Central memory CD4-positive, alpha-beta T cell (primary cell): Measurements from ENCODE around the gene NR2E3.

Experiments used
- DNase-seq: peaks from one replicate; pipeline ENCODE4 v3.0.0; 2022
- total RNA-seq, 3 experiments: gene quantifications; one replicate each; lab custom pipeline; 2026; lab: John Stamatoyannopoulos, UW

NR2E3 gene
- 0 to 0.04 (median 0) reads per million in 3 experiments for total RNA-seq

- no peak for DNase-seq
Measured at GRCh38 chr15:71810256-71811035, at the start of gene NR2E3. TSS of gene NR2E3 (plus strand) at chr15:71810554. CDS start at chr15:71810744, 190 bp downstream.

- no peak for DNase-seq
Measured at GRCh38 chr15:71760852-71761251, 49.5 kb upstream of the NR2E3 start.

- no peak for DNase-seq
Measured at GRCh38 chr15:71761649-71762048, 48.7 kb upstream of the NR2E3 start.

GRCh38 chr15:71768184-71768583 is 42.2 kb upstream of the NR2E3 start:
- DNase-seq = no peak

- no peak for DNase-seq
Measured at GRCh38 chr15:71773206-71773859, 37.0 kb upstream of the NR2E3 start.

GRCh38 chr15:71775856-71776255 is 34.5 kb upstream of the NR2E3 start:
- no peak for DNase-seq

GRCh38 chr15:71776304-71776703 is 34.0 kb upstream of the NR2E3 start:
- no peak for DNase-seq

- no peak for DNase-seq
Measured at GRCh38 chr15:71777216-71777943, 33.0 kb upstream of the NR2E3 start.

GRCh38 chr15:71779073-71779797 is 31.1 kb upstream of the NR2E3 start:
- no peak for DNase-seq

- DNase-seq = peak; percentile 28
Measured at GRCh38 chr15:71780115-71780976, 30.0 kb upstream of the NR2E3 start.

- DNase-seq = no peak
Measured at GRCh38 chr15:71781179-71781964, 29.0 kb upstream of the NR2E3 start.

- no peak for DNase-seq
Measured at GRCh38 chr15:71781965-71782265, 28.4 kb upstream of the NR2E3 start.

- DNase-seq = no peak
Measured at GRCh38 chr15:71782422-71783165, 27.8 kb upstream of the NR2E3 start.

GRCh38 chr15:71784719-71785118 is 25.6 kb upstream of the NR2E3 start:
- DNase-seq = no peak

- no peak for DNase-seq
Measured at GRCh38 chr15:71785996-71786395, 24.4 kb upstream of the NR2E3 start.

GRCh38 chr15:71786673-71787072 is 23.7 kb upstream of the NR2E3 start:
- no peak for DNase-seq

GRCh38 chr15:71788646-71789579 is 21.4 kb upstream of the NR2E3 start:
- no peak for DNase-seq

- no peak for DNase-seq
Measured at GRCh38 chr15:71789616-71790015, 20.7 kb upstream of the NR2E3 start.

GRCh38 chr15:71790081-71790480 is 20.3 kb upstream of the NR2E3 start:
- DNase-seq = no peak
